Breast epithelium (tissue), 3 donors: ENCODE measurements around the gene HSD11B2.

Experiments used
- CTCF ChIP-seq, 3 donors: fragments of 450-650 bp; IDR thresholded peaks; one replicate each; pipeline ENCODE4 v1.5.1; 2016 to 2017; ENCODE audit warnings: antibody characterized with exemption in 3 of 3, mild to moderate bottlenecking in 3 of 3, moderate library complexity in 3 of 3
- POLR2A ChIP-seq: fragments of 450-650 bp; IDR thresholded peaks from one replicate; pipeline ENCODE4 v1.6.1; 2016; ENCODE audit warnings: antibody characterized with exemption, mild to moderate bottlenecking, moderate library complexity
- POLR2AphosphoS5 ChIP-seq, 3 donors: sonication (generic); formaldehyde crosslinking; IDR thresholded peaks; one replicate each; pipeline ENCODE4 v1.6.1; 2017; ENCODE audit warnings: antibody characterized with exemption in 3 of 3

DNA sequence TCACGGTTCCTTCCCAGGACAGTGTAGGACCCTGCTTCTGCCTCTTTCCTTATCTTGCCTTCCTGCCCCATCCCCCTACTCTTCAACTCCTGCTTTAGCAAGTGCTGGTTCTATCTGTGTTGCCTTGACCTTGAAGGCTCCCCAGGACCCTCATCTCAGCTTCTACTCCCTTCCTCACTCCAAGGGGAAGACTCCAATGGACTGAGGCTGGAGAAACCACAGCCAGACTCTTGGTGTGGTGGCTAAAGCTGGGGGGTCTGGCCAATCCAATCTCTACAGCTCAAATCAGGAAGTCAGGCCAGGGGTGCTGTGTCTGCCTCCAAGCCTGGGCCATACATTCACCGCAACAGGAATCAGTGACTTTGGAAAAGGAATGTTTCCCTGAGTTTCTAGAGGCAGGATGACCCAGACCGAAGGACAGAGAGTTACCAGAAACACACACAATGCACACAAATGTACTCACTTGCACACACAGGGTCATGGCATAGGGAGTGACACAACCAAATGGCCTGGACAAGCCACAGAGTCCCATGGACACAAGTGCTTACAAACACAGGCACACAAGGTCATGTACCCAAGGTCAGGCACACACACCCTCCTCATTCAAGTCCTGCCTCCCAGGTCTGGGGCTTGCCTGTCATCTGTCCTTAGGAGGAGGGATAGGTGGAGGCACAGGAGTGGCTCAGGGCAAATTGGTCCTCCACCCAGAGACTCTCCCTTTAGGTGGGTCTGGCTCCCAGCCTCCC is 1.7 kb upstream of the HSD11B2 start:
- TF ChIP-seq CTCF (IDR thresholded peaks at IDR 0.05) (no peak), POLR2A (no peak), POLR2AphosphoS5 (IDR thresholded peaks at IDR 0.05) (no peak)
